Esophagus muscularis mucosa (tissue), 4 donors: ENCODE data around the gene SSTR4. TPM values are rescaled to one million over a fixed set of nuclear protein-coding genes. Genes with fewer than 3 reads are reported as not detected.

Experiments
- DNase-seq: peaks from one replicate; pipeline ENCODE4 v3.0.0-alpha.2; 2017; ENCODE audit errors: extremely low spot score
- H3K27ac ChIP-seq, 4 donors: fragments of 200-600 bp; sonication (generic); replicated peaks in 1 of 4; 1 replicate in 3 of 4; 2 replicates in 1 of 4; pipeline ENCODE4 v1.5.1; 2016 to 2019; ENCODE audit warnings: mild to moderate bottlenecking in 1 of 4
- H3K27me3 ChIP-seq, 4 donors: fragments of 200-600 bp; sonication (generic); one replicate each; pipeline versions ENCODE4 v1.5.1 to v1.6.0; 2016 to 2019
- H3K36me3 ChIP-seq, 4 donors: fragments of 200-600 bp; sonication (generic); one replicate each; pipeline ENCODE4 v1.5.1; 2016 to 2019
- H3K4me1 ChIP-seq, 4 donors: fragments of 200-600 bp; sonication (generic); one replicate each; pipeline ENCODE4 v1.5.1; 2016 to 2019
- H3K4me3 ChIP-seq, 4 donors: fragments of 200-600 bp; sonication (generic); 1 replicate in 2 of 4; 2 replicates in 2 of 4; pipeline ENCODE4 v1.5.1; 2016 to 2019; ENCODE audit warnings: mild to moderate bottlenecking in 4 of 4, moderate library complexity in 1 of 4
- H3K9me3 ChIP-seq, 4 donors: fragments of 200-600 bp; sonication (generic); 1 replicate in 3 of 4; 2 replicates in 1 of 4; pipeline ENCODE4 v1.5.1; 2016 to 2019
- CTCF ChIP-seq, 3 experiments: fragments of 200-600 bp in 2 of 3; fragments of 450-650 bp in 1 of 3; sonication (generic) in 2 of 3; IDR thresholded peaks; one replicate each; pipeline ENCODE4 v1.5.1; 2017 to 2019; ENCODE audit warnings: antibody characterized with exemption in 3 of 3, mild to moderate bottlenecking in 2 of 3, moderate library complexity in 1 of 3
- EP300 ChIP-seq: sonication (generic); formaldehyde crosslinking; IDR thresholded peaks from one replicate; pipeline ENCODE4 v1.6.1; 2017; ENCODE audit warnings: antibody characterized with exemption
- POLR2A ChIP-seq: fragments of 450-650 bp; IDR thresholded peaks from one replicate; pipeline ENCODE4 v1.6.1; 2017; ENCODE audit warnings: antibody characterized with exemption, moderate library complexity, mild to moderate bottlenecking, low read depth
- POLR2AphosphoS5 ChIP-seq, 2 donors: sonication (generic); formaldehyde crosslinking; IDR thresholded peaks; one replicate each; pipeline ENCODE4 v1.6.1; 2017; ENCODE audit warnings: antibody characterized with exemption in 2 of 2
- WGBS: methylation state at CpG from one replicate; pipeline ENCODE4 v1.1.5; 2018; 5-methylcytosine and 5-hydroxymethylcytosine counted together
- intact Hi-C: fragments of 100-400 bp; cut with DNase I; formaldehyde crosslinking; loops from one replicate; pipeline ENCODE4 v1.15.1; 2023
- total RNA-seq, 4 donors: library from RNA; depleted of rRNA; stranded (reverse); fragments of >200 nt; gene quantifications; one replicate each; pipeline versions ENCODE4 v1.1.0 to v1.2.1, GENCODE V29; 2016

The SSTR4 gene
- total RNA-seq, 4 donors from 2014 or later, result not detected

- peak overlapping the region; percentile 73 to 84 (median 81) for H3K27ac ChIP-seq
- no peaks in the 10 kb centered on the region for H3K27me3 ChIP-seq
- no peak for DNase-seq
- intact Hi-C loops, result no loop called here
- H3K9me3 ChIP-seq, result no peaks in the 10 kb centered on the region
- peaks cover 30 to 55% (median 47%) of the 10 kb centered on the region in 4 donors for H3K4me1 ChIP-seq
- H3K36me3 ChIP-seq, result peaks cover 0 to 17% (median 0%) of the 10 kb centered on the region in 4 donors
- H3K4me3 ChIP-seq, result peak overlapping the region; percentile 47 to 57 (median 47)
- WGBS, result 61% methylated on average over 9 of the region's 9 CpGs
- TF ChIP-seq EP300 (no peak), CTCF (IDR thresholded peaks at IDR 0.05) (no peak), POLR2A (no peak), POLR2AphosphoS5 (IDR thresholded peaks at IDR 0.05) (peak; percentile 72 to 77)
Observed at GRCh38 chr20:23082846-23083552, 47.9 kb downstream of the SSTR4 start.

GRCh38 chr20:23083553-23084220 lies 48.6 kb downstream of the SSTR4 start:
- peak overlapping the region; percentile 47 to 57 (median 47) for H3K4me3 ChIP-seq
- no peaks in the 10 kb centered on the region for H3K27me3 ChIP-seq
- 87% methylated on average over 14 of the region's 15 CpGs for WGBS
- intact Hi-C loops, result no loop called here
- H3K4me1 ChIP-seq, result peaks cover 23 to 50% (median 41%) of the 10 kb centered on the region in 4 donors
- no peak for DNase-seq
- peaks cover 0 to 10% (median 0%) of the 10 kb centered on the region in 4 donors for H3K36me3 ChIP-seq
- no peaks in the 10 kb centered on the region for H3K9me3 ChIP-seq
- TF ChIP-seq CTCF (IDR thresholded peaks at IDR 0.05) (no peak), EP300 (no peak), POLR2AphosphoS5 (IDR thresholded peaks at IDR 0.05) (no peak), POLR2A (no peak)
- H3K27ac ChIP-seq, result peak overlapping the region; percentile 73 to 84 (median 81)

- TF ChIP-seq EP300 (no peak), POLR2AphosphoS5 (IDR thresholded peaks at IDR 0.05) (no peak), POLR2A (no peak), CTCF (IDR thresholded peaks at IDR 0.05) (no peak)
- Histone ChIP-seq H3K4me3 (peak overlapping the region; percentile 47 to 57 (median 47)), H3K4me1 (peaks cover 19 to 43% (median 34%) of the 10 kb centered on the region in 4 donors), H3K27me3 (no peaks in the 10 kb centered on the region), H3K9me3 (no peaks in the 10 kb centered on the region), H3K36me3 (peaks cover 0 to 10% (median 0%) of the 10 kb centered on the region in 4 donors), H3K27ac (peak overlapping the region; percentile 73 to 84 (median 81))
- WGBS, result 87% methylated on average over 8 of the region's 17 CpGs
- intact Hi-C loops, result no loop called here
- no peak for DNase-seq
Observed at GRCh38 chr20:23084282-23084844, 49.3 kb downstream of the SSTR4 start.

GRCh38 chr20:23084845-23085365 lies 49.8 kb downstream of the SSTR4 start:
- TF ChIP-seq POLR2AphosphoS5 (IDR thresholded peaks at IDR 0.05), result peak in 1 of 2 donors; percentile 50
- no peak for TF ChIP-seq CTCF (IDR thresholded peaks at IDR 0.05)
- H3K36me3 ChIP-seq, result peaks cover 0 to 10% (median 0%) of the 10 kb centered on the region in 4 donors
- H3K9me3 ChIP-seq, result no peaks in the 10 kb centered on the region
- no peaks in the 10 kb centered on the region for H3K27me3 ChIP-seq
- intact Hi-C loops, result no loop called here
- no peak for DNase-seq
- peak overlapping the region; percentile 73 to 84 (median 81) for H3K27ac ChIP-seq
- peaks cover 19 to 39% (median 30%) of the 10 kb centered on the region in 4 donors for H3K4me1 ChIP-seq
- no CpG with 5 or more reads among the region's 24 CpGs for WGBS
- H3K4me3 ChIP-seq, result peak overlapping the region; percentile 47 to 57 (median 47)
